Stimulated activated CD4-positive, alpha-beta T cell treated with anti-CD3 and anti-CD28 coated beads, TNF-alpha, amount 100 ng/mL, for 24 hours (primary cell): ENCODE measurements around the gene TMEM150B.

Experiments
- DNase-seq, 3 experiments: peaks; one replicate each; pipeline ENCODE4 v3.0.0-alpha.2; 2020; ENCODE audit warnings: low read depth in 3 of 3

TMEM150B gene

DNA sequence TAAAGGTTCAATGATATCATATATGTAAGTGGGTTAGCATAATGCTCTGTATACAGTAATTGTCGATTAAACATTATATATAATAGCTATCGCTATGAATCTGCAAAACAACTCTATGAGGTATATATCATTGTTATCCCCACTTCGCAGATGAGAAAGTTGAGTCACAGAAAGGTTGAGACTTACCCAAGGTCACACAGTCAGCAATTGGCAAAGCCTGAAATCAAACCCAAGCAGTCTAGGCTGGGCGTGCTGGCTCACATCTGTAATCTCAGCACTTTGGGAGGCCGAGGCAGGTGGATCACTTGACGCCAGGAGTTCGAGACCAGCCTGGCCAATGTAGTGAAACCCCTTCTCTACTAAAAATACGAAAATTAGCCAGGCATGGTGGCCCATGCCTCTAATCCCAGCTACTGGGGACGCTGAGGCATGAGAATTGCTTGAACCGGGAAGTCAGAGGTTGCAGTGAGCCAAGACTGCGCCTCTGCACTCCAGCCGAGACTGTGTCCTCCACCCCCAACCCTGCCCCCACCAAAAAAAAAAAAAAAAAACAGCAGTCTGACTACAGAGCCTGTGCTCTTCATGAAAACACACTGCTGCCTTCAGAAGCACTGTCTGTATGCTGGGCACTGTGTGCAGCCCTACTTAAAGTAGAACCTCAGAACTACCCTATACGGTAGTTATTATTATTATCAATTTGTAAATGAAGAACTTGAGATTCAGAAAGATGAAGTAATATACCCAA lies 46.6 kb downstream of the TMEM150B start:
- no peak for DNase-seq

DNA sequence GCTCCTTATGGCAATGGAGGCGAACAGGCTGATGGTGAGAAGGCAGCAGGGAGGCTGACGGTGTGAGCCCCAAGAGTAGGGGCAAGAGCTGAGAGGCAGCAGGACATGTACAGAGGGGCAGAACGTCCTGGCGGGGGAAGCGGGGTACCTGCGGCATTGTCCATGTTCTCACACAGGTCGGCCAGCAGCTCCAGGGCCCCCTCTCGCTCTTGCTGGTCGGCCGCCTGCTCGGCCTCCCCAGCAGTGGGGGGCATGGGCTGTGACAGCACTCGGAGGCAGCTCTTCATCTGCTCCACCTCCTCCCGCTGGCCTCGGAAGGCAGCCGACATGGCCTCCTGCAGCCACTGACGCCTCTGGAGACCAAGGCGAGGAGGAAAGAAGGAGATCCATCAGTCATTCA lies 47.6 kb downstream of the TMEM150B start:
- no peak for DNase-seq

DNA sequence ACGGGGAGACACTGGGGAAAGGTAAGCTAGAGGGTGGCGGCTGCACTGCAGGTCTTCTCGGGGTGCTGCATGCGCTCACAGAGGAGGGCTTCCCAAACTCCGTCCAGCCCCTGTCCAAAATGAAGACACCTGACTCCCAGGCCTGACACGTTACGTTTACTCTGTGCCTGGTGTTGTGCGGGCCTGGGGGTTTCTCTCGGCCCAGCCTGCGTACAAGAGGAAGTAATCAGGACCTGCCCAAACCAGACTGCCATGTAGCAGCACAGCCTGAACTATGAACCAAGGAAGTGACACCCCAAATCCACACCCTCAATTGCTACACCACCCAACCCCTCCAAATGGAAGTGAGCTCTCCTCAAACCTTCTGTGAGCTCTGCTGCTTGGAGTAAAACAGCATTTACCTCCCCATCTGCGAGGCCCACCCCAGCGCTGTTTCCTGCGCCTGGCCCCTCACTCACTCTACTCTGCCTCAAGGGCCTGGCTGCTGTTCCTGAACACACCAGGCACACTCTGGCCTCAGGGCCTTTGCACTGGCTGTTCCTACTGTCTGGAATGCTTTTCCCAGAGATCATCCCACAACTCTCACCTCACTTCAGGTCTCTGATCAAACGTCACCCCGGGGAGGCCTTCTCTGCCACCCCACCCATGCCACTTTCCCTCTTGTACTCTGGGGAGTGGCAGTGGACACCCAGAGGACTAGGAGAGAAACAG lies 48.3 kb downstream of the TMEM150B start:
- no peak for DNase-seq

DNA sequence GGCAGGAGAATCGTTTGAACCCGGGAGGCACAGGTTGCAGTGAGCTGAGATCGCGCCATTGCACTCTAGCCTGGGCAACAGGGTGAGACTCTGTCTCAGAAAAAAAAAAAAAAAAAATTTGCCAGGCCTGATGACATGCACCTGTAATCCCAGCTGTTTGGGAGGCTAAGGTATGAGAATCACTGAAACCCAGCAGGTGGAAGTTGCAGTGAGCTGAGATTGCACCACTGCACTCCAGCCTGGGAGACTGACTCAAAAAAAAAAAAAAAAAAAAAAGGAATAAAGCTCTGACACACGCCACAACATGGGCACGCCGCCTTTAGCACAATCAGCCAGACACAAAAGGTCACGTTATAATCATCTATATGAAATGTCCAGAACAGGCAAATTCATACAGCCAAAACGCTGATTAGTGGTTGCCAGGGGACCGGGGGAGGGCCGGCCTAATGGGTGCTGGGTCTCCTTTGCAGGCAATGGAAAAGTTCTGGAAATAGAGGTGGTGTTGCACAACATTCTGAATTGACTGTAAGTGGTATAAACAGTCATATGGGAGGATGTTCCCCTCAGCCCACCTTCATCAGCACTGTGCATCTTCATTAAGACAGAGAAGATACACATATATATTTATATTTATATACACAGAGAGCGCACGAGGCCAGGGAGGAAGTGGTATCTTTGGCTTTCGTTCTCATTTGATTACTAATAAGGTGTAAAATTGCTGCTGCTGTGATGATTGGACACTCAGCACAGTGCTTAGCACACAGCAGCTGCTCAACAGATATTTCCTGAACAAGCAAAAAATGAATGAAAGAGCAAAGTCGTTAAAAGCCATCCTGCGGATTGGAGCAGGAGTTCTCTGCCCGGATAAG lies 49.1 kb downstream of the TMEM150B start:
- no peak for DNase-seq

DNA sequence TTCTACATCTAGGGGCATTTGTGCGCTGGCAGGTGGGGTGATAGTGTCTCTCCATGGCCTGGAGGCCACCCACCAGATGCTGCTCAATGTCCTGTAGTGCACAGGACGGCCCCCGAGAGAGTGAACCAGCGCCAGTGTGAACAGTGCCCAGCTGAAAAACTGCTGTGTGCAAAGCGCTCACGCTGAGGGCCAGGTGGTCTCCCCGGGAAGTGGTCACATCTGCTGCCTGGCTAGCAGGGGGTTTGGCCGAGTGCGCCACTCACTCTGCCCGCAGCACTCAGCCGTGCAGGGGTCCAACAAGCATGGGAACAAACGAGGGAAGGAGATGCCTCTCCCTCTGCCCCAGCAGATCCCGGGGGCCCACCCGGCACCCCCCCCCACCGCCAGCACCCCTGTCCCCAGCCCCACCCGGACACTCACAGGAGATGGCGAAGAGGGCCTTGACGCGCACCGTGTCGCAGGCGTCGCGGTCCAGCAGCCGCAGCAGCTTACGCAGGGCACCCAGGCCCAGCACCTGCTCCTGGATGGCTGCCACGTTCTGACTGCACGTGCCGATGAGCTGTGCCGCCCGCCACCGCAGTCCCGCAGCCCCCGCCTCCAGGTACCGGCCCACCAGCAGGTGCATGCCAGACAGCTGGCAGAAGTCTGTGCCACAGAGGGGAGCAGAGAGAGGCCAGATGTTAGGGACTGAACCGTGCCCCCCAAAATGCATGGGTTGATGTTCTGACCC lies 51.0 kb downstream of the TMEM150B start:
- no peak for DNase-seq

DNA sequence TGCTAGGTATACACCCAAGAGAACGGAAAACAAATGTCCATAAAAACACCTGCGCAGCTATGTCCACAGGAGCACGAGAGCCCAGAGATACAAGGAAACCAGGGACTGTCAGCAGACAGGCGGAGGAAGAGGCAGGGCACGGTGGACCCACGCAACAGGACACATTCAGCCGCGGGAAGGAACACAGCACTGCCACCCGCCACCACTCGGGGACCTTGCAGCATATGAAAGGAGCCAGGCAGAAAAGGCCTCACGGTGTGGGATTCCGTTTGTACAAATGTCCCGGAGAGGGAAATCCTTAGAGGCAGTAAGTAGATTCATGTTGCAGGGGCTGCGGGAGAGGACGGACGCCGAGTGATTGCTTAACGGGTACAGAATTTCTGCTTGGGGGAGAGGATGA lies 53.0 kb downstream of the TMEM150B start:
- DNase-seq: no peak

DNA sequence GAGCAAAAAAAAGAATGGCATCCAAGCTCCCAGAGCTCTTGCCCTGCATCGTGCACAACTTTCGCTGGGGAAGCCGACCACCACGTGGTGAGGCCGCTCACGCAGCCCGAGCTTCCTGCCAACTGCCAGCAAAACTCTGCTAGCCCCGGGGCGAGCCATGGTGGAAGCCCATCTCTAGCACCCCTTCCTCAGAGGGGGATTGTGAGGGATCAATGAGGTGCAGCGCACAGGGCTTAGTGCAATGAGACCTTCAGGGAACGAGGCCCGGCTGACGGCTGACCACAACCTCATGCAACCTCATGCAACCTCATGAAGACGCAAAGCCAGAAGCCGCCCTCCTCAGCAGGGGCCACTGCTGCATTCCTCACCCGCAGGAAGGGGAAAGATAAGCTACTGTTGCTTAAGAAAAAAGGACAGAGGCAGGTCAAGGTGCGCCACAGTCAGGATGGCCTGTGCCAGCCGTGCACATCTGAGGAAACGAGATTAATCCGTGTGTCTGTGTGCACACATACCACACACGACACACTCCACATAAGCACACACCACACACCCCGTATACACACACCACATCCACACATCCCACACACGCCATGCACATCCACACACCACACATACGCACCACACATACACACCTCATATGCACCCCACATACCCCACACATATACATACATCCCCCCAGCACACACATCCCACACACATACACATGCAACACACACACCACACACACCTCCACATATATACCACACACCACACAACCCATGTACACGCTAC lies 54.8 kb downstream of the TMEM150B start:
- no peak for DNase-seq

DNA sequence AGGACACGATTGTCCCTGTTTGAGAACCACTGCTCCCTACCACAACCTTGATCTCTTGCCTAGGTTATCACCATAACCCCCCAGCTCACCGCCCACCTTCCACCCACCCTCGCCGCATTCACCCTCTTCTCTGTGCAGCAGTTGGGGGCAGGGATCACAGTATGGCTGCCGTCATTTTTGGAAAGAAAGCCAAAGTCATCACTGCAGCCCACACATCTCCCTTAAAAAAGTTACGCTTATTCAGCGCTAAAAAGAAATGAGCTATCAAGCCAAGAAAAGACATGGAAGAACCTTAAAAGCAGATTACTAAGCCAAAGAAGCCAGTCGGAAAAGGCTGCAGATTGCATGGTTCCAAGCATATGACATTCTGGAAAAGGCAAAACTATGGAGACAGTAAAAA lies 55.8 kb downstream of the TMEM150B start:
- no peak for DNase-seq

DNA sequence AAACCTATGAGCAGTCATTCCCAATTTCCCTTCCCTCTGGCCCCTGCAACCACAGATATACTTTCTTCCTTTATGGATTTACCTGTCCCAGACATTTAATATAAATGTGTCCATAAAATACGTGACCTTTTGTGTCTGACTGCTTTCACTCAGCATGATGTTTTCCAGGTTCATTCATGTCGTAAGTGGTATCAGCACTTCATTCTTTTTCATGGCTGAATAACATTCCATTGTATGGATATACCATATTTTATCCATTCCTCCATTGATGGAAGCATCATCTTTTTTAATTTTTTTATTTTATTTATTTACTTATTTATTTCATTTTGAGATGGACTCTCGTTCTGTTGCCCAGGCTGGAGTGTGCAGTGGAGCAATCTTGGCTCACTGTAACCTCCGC lies 58.3 kb downstream of the TMEM150B start:
- no peak for DNase-seq

DNA sequence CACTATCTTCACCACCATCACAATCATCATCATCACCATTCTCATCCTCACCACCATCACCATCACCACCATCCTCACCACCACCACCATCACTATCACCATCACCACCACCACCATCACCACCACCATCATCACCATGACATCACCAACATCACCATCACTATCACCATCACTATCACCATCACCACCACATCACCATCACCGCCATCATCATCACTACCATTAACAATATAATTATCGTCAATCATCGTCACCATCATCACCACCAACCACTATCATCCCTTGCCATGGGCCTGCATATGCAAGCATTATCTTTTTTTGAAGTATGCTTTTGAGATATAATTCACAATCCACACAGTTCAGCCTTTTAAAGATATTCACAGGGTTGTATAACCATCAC lies 58.7 kb downstream of the TMEM150B start:
- no peak for DNase-seq

DNA sequence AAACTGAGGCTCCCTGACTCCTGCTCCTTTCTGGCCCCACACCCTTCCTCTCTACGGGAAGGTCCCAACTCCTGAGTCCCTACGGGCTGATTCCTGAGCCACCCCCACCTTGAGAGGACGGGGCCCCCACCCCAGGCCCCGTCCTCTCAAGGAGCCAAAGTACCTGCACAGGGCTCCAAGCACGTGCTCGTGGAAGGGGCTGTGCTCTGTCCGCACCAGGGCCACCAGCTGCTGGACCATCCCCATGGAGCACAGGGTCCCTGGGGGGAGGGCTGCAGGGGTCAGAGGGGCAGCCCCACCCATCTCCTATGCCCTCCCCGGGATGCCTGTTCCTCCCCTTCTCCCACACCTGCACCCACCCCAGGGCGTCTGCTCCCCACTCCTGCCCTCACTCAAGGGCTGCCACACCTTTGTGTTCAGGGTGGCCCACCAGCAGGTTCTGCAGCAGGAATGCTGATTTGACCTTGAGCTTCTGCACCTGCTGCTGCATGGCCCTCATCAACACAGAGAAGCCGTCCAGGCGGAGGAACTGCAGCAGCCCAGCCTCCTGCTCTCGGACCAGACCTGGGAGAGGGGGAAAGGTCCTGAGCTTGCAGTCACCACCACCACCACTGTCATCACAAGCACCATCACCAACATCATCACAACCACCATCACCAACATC lies 59.3 kb downstream of the TMEM150B start:
- DNase-seq: no peak

DNA sequence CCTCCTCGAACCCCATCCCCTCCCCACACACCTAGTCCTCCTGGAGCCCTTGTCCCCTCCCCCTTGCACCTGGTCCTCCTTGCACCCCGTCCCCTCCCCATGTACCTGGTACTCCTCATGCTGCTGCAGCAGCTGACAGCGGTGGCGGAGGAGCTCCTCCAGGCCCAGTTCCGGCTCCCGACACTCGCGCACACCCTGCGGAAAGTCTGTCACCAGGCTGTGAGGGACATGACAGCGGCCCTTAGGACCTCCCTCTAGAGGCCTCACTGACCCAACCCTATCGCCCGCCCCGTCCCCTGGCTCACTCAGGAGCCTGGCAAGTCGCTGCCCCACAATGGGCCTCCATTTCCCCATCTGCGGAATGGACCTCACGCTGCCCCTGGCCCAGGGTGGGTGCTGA lies 60.0 kb downstream of the TMEM150B start:
- no peak for DNase-seq

DNA sequence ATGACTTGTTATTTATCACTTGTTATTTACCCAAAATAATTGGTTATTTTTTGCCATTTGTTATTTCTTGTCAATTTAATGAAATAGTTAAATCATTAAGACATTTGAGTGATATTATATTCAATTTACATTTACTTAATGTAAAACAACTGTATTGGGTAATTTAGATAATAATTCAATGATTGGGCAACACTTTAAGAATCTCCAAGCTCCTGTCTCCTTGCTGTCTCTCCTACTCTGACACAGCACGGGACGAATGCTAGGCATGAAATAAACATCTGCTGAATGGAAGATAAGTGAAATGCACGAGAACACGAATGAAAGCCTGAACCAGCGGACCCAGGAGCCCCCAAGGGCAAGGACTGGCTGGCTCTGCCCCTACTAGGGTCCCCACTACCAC lies 60.6 kb downstream of the TMEM150B start:
- no peak for DNase-seq
